Sigmoid colon (tissue), 7 donors: ENCODE data around the gene ENPP7. TPM values are rescaled to one million over a fixed set of nuclear protein-coding genes. Genes with fewer than 3 reads are reported as not detected.

Experiments used
- DNase-seq: peaks from one replicate; pipeline ENCODE4 v3.0.0-alpha.2; 2019
- H3K27ac ChIP-seq, 4 donors: fragments of 200-600 bp; sonication (generic); one replicate each; pipeline ENCODE4 v1.5.1; 2016 to 2019; ENCODE audit warnings: mild to moderate bottlenecking in 1 of 4
- H3K27me3 ChIP-seq, 3 donors: fragments of 200-600 bp; sonication (generic); one replicate each; pipeline ENCODE4 v1.5.1; 2019; ENCODE audit warnings: mild to moderate bottlenecking in 1 of 3
- H3K36me3 ChIP-seq, 4 donors: fragments of 200-600 bp; sonication (generic); one replicate each; pipeline ENCODE4 v1.5.1; 2016 to 2019
- H3K4me1 ChIP-seq, 4 donors: fragments of 200-600 bp; sonication (generic); one replicate each; pipeline ENCODE4 v1.5.1; 2017 to 2019
- H3K4me3 ChIP-seq, 4 donors: fragments of 200-600 bp; sonication (generic); one replicate each; pipeline ENCODE4 v1.5.1; 2017 to 2019; ENCODE audit warnings: mild to moderate bottlenecking in 2 of 4, moderate library complexity in 1 of 4
- H3K9me3 ChIP-seq, 4 donors: fragments of 200-600 bp in 3 of 4; sonication (generic) in 3 of 4; one replicate each; pipeline versions ENCODE4 v1.5.1 to v1.6.1; 2013 to 2019
- EP300 ChIP-seq, 4 donors: sonication (generic); formaldehyde crosslinking; IDR thresholded peaks; one replicate each; pipeline ENCODE4 v1.6.1; 2017; ENCODE audit warnings: antibody characterized with exemption in 4 of 4
- POLR2A ChIP-seq, 2 donors: fragments of 450-650 bp; IDR thresholded peaks; one replicate each; pipeline ENCODE4 v1.6.1; 2016; ENCODE audit warnings: antibody characterized with exemption in 2 of 2, mild to moderate bottlenecking in 2 of 2, moderate library complexity in 2 of 2
- POLR2AphosphoS5 ChIP-seq, 4 donors: sonication (generic); formaldehyde crosslinking; IDR thresholded peaks; one replicate each; pipeline ENCODE4 v1.6.1; 2017; ENCODE audit warnings: antibody characterized with exemption in 4 of 4
- WGBS, 2 donors: extraction: QIAGEN DNeasy Blood & Tissue Kit; methylation state at CpG; one replicate each; pipeline ENCODE4 v1.1.7; 2013; 5-methylcytosine and 5-hydroxymethylcytosine counted together
- intact Hi-C: fragments of 100-400 bp; cut with DNase I; formaldehyde crosslinking; loops from one replicate; pipeline ENCODE4 v1.15.1; 2023
- polyA plus RNA-seq, 3 donors: library from polyadenylated mRNA; stranded (reverse); fragments of 200-250 nt; gene quantifications; one replicate each; pipeline ENCODE4 v1.2.3, GENCODE V29; 2013
- total RNA-seq, 4 donors: library from RNA; depleted of rRNA; stranded (reverse); fragments of >200 nt; gene quantifications; one replicate each; pipeline ENCODE4 v1.1.0, GENCODE V29; 2016
- TF ChIP-seq, protein P1 (sequence below), 4 experiments: fragments of 450-650 bp in 3 of 4; fragments of 200-600 bp in 1 of 4; IDR thresholded peaks; one replicate each; pipeline ENCODE4 v1.5.1; 2016 to 2019; ENCODE audit warnings: antibody characterized with exemption in 4 of 4, mild to moderate bottlenecking in 3 of 4, moderate library complexity in 2 of 4
- donor health status: healthy with polysubstance abuse.
- donor health status: Bipolar disorder and iron deficiency.
- donor health status: healthy.

The ENPP7 gene
- total and polyA plus RNA-seq, 7 donors, result not detected

DNA sequence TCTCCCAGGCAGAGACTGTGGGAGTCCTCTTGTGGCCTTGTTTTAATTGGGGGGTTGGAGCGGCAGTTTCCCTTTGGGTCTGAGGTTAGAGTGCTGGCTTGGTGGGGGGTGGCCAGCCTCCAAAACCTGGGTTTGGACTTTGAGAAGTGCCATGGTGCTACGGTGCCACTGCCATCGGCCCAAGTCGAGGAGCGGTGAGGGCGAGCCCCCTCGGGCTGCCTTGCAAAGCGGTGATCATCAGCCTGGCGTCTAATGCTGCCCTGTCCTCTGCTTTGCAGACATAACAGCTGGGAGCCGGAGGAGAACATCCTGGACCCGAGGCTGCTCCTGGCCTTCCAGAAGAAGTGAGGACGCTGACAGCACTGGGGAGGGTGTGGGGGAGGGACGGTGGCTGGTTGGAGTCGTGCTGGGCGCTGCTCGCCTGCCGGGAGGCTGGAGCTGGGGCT lies 48.4 kb downstream of the ENPP7 start:
- H3K4me1 ChIP-seq, result peaks cover 0 to 25% (median 18%) of the 10 kb centered on the region in 4 donors
- peaks cover 34 to 90% (median 83%) of the 10 kb centered on the region in 3 donors for H3K27me3 ChIP-seq
- H3K36me3 ChIP-seq, result no peaks in the 10 kb centered on the region
- intact Hi-C loops, result loop anchor here (2.0 to 5.0 kb wide), 2 partner anchors 14 to 58 kb away; partner anchors contain the start of gene CBX4
- WGBS, 2 donors, result 13 to 30% methylated on average over 17 of the region's 17 CpGs
- no peaks in the 10 kb centered on the region for H3K9me3 ChIP-seq
- DNase-seq, result no peak
- no peak overlapping the region for H3K27ac ChIP-seq
- H3K4me3 ChIP-seq, result peak overlapping the region in 2 of 4 donors; percentile 57 to 62
- no peak for TF ChIP-seq EP300 (IDR thresholded peaks at IDR 0.05)
- TF ChIP-seq, protein P1, sequence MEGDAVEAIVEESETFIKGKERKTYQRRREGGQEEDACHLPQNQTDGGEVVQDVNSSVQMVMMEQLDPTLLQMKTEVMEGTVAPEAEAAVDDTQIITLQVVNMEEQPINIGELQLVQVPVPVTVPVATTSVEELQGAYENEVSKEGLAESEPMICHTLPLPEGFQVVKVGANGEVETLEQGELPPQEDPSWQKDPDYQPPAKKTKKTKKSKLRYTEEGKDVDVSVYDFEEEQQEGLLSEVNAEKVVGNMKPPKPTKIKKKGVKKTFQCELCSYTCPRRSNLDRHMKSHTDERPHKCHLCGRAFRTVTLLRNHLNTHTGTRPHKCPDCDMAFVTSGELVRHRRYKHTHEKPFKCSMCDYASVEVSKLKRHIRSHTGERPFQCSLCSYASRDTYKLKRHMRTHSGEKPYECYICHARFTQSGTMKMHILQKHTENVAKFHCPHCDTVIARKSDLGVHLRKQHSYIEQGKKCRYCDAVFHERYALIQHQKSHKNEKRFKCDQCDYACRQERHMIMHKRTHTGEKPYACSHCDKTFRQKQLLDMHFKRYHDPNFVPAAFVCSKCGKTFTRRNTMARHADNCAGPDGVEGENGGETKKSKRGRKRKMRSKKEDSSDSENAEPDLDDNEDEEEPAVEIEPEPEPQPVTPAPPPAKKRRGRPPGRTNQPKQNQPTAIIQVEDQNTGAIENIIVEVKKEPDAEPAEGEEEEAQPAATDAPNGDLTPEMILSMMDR (IDR thresholded peaks at IDR 0.05), result no peak
- no peak for TF ChIP-seq POLR2AphosphoS5 (IDR thresholded peaks at IDR 0.05)
- TF ChIP-seq POLR2A (IDR thresholded peaks at IDR 0.05), result no peak

DNA sequence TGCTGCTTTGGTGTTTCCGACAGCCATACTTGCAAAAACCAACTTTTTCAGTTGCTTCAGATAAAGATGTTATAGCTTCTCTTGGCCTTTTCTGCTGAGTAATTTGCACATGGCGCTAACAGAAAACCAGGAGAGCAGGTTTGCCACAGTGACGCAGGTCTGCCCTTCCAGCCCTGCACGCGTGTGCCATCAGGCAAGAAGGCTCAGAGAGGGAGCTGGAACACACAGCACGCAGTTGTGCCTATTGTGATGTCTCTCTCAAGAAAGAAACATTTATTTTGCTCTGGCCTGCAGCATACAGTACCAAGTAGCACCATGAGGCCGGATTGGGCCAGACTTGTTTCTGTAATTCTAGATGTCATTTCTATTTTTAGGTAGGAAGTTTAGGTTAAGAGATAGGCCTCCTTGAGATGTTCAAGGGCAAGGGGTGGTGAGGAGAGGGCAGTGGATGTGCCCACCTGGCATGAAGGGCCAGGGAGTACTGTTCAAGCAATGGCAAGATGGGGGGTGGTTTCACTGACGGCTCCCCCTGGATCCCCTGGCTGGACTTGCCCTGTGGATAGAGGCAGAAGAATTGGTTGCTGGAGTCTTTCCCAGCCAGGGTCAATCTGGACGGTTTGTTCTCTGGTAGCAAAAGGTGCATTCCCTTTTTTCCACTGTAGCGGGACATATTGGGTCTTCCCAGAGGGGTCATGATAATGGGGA lies 49.1 kb downstream of the ENPP7 start:
- intact Hi-C loops, result loop anchor here (2.0 to 5.0 kb wide), 2 partner anchors 13 to 57 kb away; partner anchors contain the start of gene CBX4
- Histone ChIP-seq H3K9me3 (no peaks in the 10 kb centered on the region), H3K4me3 (no peak overlapping the region), H3K27ac (no peak overlapping the region), H3K4me1 (peaks cover 0 to 25% (median 18%) of the 10 kb centered on the region in 4 donors), H3K27me3 (peaks cover 33 to 90% (median 86%) of the 10 kb centered on the region in 3 donors), H3K36me3 (no peaks in the 10 kb centered on the region)
- 61 to 80% methylated on average over 10 of the region's 10 CpGs for WGBS, 2 donors
- TF ChIP-seq EP300 (IDR thresholded peaks at IDR 0.05), result no peak
- no peak for TF ChIP-seq POLR2A (IDR thresholded peaks at IDR 0.05)
- DNase-seq, result no peak

DNA sequence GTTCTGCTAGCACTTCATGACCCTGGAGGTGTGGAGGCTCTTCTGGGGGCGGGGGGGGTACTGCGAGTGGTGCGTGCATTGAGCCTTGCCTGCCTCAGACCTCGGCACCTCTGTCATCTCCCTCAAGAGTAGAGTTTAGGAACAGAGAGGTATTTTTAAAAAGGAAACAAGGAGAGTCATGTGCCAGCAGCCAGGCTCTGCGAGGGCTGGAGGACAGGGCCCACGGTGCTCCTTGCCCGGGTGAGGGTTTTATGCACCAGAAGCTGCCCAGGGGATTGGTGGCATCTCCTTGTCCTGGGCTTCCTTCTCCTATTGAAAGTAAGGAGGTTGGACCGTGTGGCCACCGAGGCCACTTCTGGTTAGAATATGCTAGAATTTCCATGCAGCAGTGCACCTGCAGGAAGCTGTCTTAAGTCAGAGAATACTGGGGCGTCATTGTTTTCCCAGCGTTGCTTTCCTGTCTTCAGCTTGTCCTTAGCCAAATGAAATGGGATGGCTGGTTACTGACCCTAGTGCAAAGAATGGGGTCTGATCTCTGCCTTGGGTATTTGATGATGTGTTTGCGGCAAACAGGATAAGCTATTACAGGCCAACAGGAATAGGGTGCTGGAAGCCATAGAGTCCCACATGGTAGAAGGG lies 50.4 kb downstream of the ENPP7 start:
- Histone ChIP-seq H3K9me3 (no peaks in the 10 kb centered on the region), H3K4me1 (peaks cover 0 to 25% (median 18%) of the 10 kb centered on the region in 4 donors), H3K27ac (no peak overlapping the region), H3K27me3 (peaks cover 33 to 90% (median 86%) of the 10 kb centered on the region in 3 donors), H3K4me3 (no peak overlapping the region), H3K36me3 (no peaks in the 10 kb centered on the region)
- intact Hi-C loops, result no loop called here
- 66 to 79% methylated on average over 12 of the region's 12 CpGs for WGBS, 2 donors
- TF ChIP-seq POLR2A (IDR thresholded peaks at IDR 0.05), result no peak
- TF ChIP-seq POLR2AphosphoS5 (IDR thresholded peaks at IDR 0.05), result no peak
- no peak for TF ChIP-seq EP300 (IDR thresholded peaks at IDR 0.05)
- TF ChIP-seq, protein P1 (IDR thresholded peaks at IDR 0.05), result no peak
- DNase-seq, result no peak

DNA sequence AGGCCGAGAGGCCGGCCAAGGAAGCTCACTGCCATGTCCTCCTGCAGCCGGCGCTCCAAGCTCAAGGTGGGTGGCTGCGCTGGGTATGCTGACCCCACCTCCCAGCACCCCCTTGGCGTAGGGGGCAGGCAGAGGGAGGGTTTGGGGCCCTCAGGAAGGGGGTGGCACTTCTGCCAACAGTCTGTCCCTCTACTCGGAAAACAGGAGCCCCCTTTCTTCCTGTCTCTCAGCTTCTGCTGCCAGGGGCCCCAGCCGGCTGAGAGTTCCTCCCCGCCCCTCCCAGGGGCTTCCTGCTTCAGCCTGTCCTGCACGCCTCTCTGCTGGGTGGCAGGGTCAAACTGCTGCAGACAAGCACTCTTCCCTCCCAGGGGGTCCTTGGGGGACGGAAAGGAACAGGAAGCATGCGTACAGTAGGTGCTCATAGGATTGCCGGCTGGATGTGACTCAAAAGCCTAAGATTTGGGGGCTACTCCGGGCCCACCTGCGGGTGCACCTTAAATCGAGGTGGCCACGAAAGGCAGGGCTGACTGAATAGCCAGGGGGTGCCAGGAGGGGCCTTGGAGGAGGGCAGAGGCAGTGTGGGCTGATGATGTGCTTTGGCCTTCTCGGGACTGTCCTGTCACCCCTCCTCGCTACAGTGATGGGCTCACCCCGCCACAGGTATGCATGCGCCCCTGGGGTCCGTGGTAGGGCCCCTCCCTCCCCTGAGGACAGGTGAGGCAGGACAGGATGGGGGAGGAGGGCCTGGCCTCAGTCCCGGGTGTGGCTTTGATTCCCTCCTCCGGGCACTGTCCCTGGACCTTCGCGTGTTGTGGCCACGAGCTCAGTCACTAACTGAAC lies 51.2 kb downstream of the ENPP7 start:
- intact Hi-C loops, result no loop called here

More for the DNA sequence above, 51.2 kb downstream of the ENPP7 start:
- TF ChIP-seq EP300 (IDR thresholded peaks at IDR 0.05), result no peak
- no peak for TF ChIP-seq POLR2A (IDR thresholded peaks at IDR 0.05)
- TF ChIP-seq, protein P1 (IDR thresholded peaks at IDR 0.05), result no peak
- TF ChIP-seq POLR2AphosphoS5 (IDR thresholded peaks at IDR 0.05), result no peak
- 68 to 76% methylated on average over 27 of the region's 27 CpGs for WGBS, 2 donors
- H3K36me3 ChIP-seq, result no peaks in the 10 kb centered on the region
- H3K27me3 ChIP-seq, result peaks cover 27 to 90% (median 86%) of the 10 kb centered on the region in 3 donors
- no peak overlapping the region for H3K4me3 ChIP-seq
- H3K4me1 ChIP-seq, result peaks cover 0 to 21% (median 18%) of the 10 kb centered on the region in 4 donors
- no peak overlapping the region for H3K27ac ChIP-seq
- DNase-seq, result no peak
- no peaks in the 10 kb centered on the region for H3K9me3 ChIP-seq
